ENCODE data around the gene FBXO24. TPM values are rescaled to one million over a fixed set of nuclear protein-coding genes. Genes with fewer than 3 reads are reported as not detected.

FBXO24 gene
- total and polyA plus RNA-seq, 10 of the 15 experiments (the other 5 are each of a cell fraction or from before 2014, with no cell fraction given), result 0.11 to 0.96 (median 0.27) TPM; not detected in 4

DNA sequence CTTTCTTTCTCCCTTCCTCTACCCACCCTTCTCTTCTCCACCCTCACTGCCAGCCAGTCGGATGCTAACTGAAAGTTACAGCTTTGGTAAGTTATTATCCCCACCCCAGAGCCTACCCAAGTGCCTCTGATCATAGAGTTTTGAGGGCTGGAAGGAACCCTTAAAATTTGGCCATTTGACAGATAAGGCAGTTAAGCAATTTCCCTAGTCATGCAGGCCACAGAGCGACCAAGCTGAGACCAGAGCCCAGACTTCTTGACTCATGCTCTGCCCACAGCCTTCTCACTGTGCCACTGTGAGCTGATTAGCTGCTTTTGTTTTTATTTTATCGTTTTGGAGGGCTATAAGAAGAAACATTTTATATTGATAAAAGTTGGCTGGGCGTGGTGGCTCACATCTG lies 29.6 kb upstream of the FBXO24 start:
- Histone ChIP-seq H3K27me3 (replicated peaks in 1 of 2; ENCODE audit: control insufficient read depth in 2 of 2, insufficient read depth in 2 of 2, low read length in 1 of 2) (no peaks in the 10 kb centered on the region), H3K9ac (ENCODE audit: control insufficient read depth, insufficient read depth, low read length) (no peak overlapping the region), H2AFZ (ENCODE audit: control insufficient read depth, low read depth, low read length) (no peak overlapping the region), H3K4me1 (ENCODE audit: control insufficient read depth, insufficient read depth, low read length) (no peaks in the 10 kb centered on the region; the same call in 1 of the 2 replicates), H3K4me2 (ENCODE audit: control insufficient read depth, insufficient read depth) (no peak overlapping the region), H4K20me1 (ENCODE audit: control insufficient read depth, insufficient read depth) (no peaks in the 10 kb centered on the region), H3K4me3 (no peak overlapping the region), H3K79me2 (ENCODE audit: control insufficient read depth, insufficient read depth, low read length) (no peaks in the 10 kb centered on the region), H3K36me3 (ENCODE audit: control insufficient read depth in 2 of 2, insufficient read depth in 2 of 2, low read length in 1 of 2) (peaks cover 21 to 53% of the 10 kb centered on the region in 2 experiments), H3K27ac (ENCODE audit: control insufficient read depth, insufficient read depth) (no peak overlapping the region), H3K9me3 (replicated peaks; ENCODE audit: control insufficient read depth, insufficient read depth, low read length) (no peaks in the 10 kb centered on the region)
- BruUV-seq (replicated peaks), result TSS peak; percentile 57
- no peak for DNase-seq (ENCODE audit: low read depth, low spot score)
- ChIA-PET RAD21 (ENCODE audit: unreplicated experiment) (no interaction called here), CTCF (interaction anchor here (0.6 to 4.1 kb wide), 5 partner anchors 14 to 91 kb away, joined by 3 to 50 read pairs (median 3); no protein-coding TSS in a partner anchor), POLR2A (interaction anchor here (1.2 to 3.1 kb wide), 2 partner anchors 9 to 77 kb away, joined by 5 to 12 read pairs; partner anchors contain the start of gene TSC22D4), SMC1A (ENCODE audit: uncharacterized antibody, unreplicated experiment) (interaction anchor here (1.2 to 8.5 kb wide), 2 partner anchors 10 to 182 kb away, joined by 3 to 127 read pairs; no protein-coding TSS in a partner anchor)
- TF ChIP-seq NFXL1 (IDR thresholded peaks at IDR 0.05; ENCODE audit: borderline replicate concordance), result no peak
- no peak for TF ChIP-seq TAF1 (IDR thresholded peaks at IDR 0.05; ENCODE audit: borderline replicate concordance, low read depth, low read length)
- no peak for TF ChIP-seq WRNIP1 (IDR thresholded peaks at IDR 0.05; ENCODE audit: borderline replicate concordance, low read depth, low read length)
- TF ChIP-seq ZNF24 (IDR thresholded peaks at IDR 0.05), result no peak
- TF ChIP-seq SMAD5 (IDR thresholded peaks at IDR 0.05; ENCODE audit: low read depth), result no peak
- no peak for TF ChIP-seq GABPA (IDR thresholded peaks at IDR 0.05; ENCODE audit: low read depth)
- no peak for TF ChIP-seq ATF7 (IDR thresholded peaks at IDR 0.05; ENCODE audit: low read depth)
- TF ChIP-seq RAD51 (IDR thresholded peaks at IDR 0.05), result no peak
- TF ChIP-seq, protein P1, sequence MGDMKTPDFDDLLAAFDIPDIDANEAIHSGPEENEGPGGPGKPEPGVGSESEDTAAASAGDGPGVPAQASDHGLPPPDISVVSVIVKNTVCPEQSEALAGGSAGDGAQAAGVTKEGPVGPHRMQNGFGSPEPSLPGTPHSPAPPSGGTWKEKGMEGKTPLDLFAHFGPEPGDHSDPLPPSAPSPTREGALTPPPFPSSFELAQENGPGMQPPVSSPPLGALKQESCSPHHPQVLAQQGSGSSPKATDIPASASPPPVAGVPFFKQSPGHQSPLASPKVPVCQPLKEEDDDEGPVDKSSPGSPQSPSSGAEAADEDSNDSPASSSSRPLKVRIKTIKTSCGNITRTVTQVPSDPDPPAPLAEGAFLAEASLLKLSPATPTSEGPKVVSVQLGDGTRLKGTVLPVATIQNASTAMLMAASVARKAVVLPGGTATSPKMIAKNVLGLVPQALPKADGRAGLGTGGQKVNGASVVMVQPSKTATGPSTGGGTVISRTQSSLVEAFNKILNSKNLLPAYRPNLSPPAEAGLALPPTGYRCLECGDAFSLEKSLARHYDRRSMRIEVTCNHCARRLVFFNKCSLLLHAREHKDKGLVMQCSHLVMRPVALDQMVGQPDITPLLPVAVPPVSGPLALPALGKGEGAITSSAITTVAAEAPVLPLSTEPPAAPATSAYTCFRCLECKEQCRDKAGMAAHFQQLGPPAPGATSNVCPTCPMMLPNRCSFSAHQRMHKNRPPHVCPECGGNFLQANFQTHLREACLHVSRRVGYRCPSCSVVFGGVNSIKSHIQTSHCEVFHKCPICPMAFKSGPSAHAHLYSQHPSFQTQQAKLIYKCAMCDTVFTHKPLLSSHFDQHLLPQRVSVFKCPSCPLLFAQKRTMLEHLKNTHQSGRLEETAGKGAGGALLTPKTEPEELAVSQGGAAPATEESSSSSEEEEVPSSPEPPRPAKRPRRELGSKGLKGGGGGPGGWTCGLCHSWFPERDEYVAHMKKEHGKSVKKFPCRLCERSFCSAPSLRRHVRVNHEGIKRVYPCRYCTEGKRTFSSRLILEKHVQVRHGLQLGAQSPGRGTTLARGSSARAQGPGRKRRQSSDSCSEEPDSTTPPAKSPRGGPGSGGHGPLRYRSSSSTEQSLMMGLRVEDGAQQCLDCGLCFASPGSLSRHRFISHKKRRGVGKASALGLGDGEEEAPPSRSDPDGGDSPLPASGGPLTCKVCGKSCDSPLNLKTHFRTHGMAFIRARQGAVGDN (IDR thresholded peaks at IDR 0.05), result no peak
- no peak for TF ChIP-seq ZNF207 (IDR thresholded peaks at IDR 0.05; ENCODE audit: borderline replicate concordance)
- TF ChIP-seq SUPT20H (IDR thresholded peaks at IDR 0.05; ENCODE audit: borderline replicate concordance, control insufficient read depth, low read depth, low read length), result no peak
- no peak for TF ChIP-seq ZBED1 (IDR thresholded peaks at IDR 0.05; ENCODE audit: borderline replicate concordance)
- TF ChIP-seq POLR2A (IDR thresholded peaks at IDR 0.05; ENCODE audit: low read depth, low read length), result no peak
- intact Hi-C loops (cut with micrococcal nuclease; ENCODE audit: unreplicated experiment), result no loop called here
- in situ Hi-C loops (cut with MboI), result loop anchor here (5.0 kb wide), 1 partner anchor 84 kb away; no protein-coding TSS in a partner anchor
- FAIRE-seq, result no peak
- no peak for ATAC-seq
- 72% methylated on average over 4 of the region's 4 CpGs for WGBS (ENCODE audit: insufficient coverage, insufficient replicate concordance, low lambda C conversion rate, missing lambda C conversion rate)

All from GM12878 (cell line).